WTC11 (cell line): Measurements from ENCODE around the gene EVPLL. TPM values are rescaled to one million over a fixed set of nuclear protein-coding genes. Genes with fewer than 3 reads are reported as not detected.
"Not testable (repeated sequence)": the region's sequence is repeated elsewhere in the genome, so short reads cannot be mapped to it uniquely, and the experiment has no call there.

ENCODE experiments used
- ATAC-seq: fragments of 200-7000 bp; cut with Tn5 transposase; 2 replicates; pipeline ENCODE4 v1.10.0; 2021; ENCODE audit warnings: mild to moderate bottlenecking, moderate library complexity
- CTCF ChIA-PET: fragments of 300-600 bp; sonication (Branson Sonifier 250); formaldehyde crosslinking; loops from one replicate; lab custom pipeline; 2021; ENCODE audit warnings: antibody characterized with exemption; lab: Charles Lee
- POLR2A ChIA-PET: fragments of 350-600 bp; sonication (Branson Sonifier 250); formaldehyde crosslinking; loops from one replicate; lab custom pipeline; 2021; ENCODE audit warnings: antibody characterized with exemption; lab: Charles Lee
- DNase-seq: peaks from one replicate; pipeline ENCODE4 v3.0.0; 2021; ENCODE audit warnings: low spot score
- H3K27ac Mint-ChIP-seq: 2 replicates; pipeline ENCODE4 v1.8.0; 2021; ENCODE audit warnings: mixed read lengths
- H3K27me3 Mint-ChIP-seq: 2 replicates; pipeline ENCODE4 v1.8.0; 2021; ENCODE audit warnings: low read depth, mild to moderate bottlenecking, moderate library complexity, mixed read lengths
- H3K36me3 Mint-ChIP-seq: 2 replicates; pipeline ENCODE4 v1.8.0; 2021; ENCODE audit warnings: mixed read lengths
- H3K4me1 Mint-ChIP-seq: 2 replicates; pipeline ENCODE4 v1.8.0; 2022; ENCODE audit warnings: mixed read lengths
- H3K4me3 Mint-ChIP-seq: 2 replicates; pipeline ENCODE4 v1.8.0; 2021; ENCODE audit warnings: mild to moderate bottlenecking, moderate library complexity, mixed read lengths
- H3K9me3 Mint-ChIP-seq: 2 replicates; pipeline ENCODE4 v1.8.0; 2021; ENCODE audit warnings: mixed read lengths
- CREB1 ChIP-seq: sonication (generic); formaldehyde crosslinking; IDR thresholded peaks from 2 replicates; pipeline ENCODE4 v1.8.0; 2023; ENCODE audit warnings: mild to moderate bottlenecking, missing genetic modification reagents
- IRF2 ChIP-seq: sonication (generic); formaldehyde crosslinking; IDR thresholded peaks from 2 replicates; pipeline ENCODE4 v1.8.0; 2022; ENCODE audit warnings: low read depth, missing genetic modification reagents, borderline replicate concordance
- NR1H2 ChIP-seq: sonication (generic); formaldehyde crosslinking; IDR thresholded peaks from 2 replicates; pipeline ENCODE4 v1.9.0; 2021; ENCODE audit warnings: mild to moderate bottlenecking, moderate library complexity, missing genetic modification reagents
- NR3C1 ChIP-seq: sonication (generic); formaldehyde crosslinking; conservative IDR thresholded peaks from 2 replicates; pipeline ENCODE4 v1.8.1; 2023; ENCODE audit warnings: low read depth, mild to moderate bottlenecking, missing genetic modification reagents
- RELA ChIP-seq: sonication (generic); formaldehyde crosslinking; IDR thresholded peaks from 2 replicates; pipeline ENCODE4 v1.8.1; 2022; ENCODE audit warnings: missing genetic modification reagents, mild to moderate bottlenecking, borderline replicate concordance
- SMAD3 ChIP-seq: sonication (generic); formaldehyde crosslinking; IDR thresholded peaks from 2 replicates; pipeline ENCODE4 v1.8.0; 2022; ENCODE audit warnings: missing genetic modification reagents, mild to moderate bottlenecking, borderline replicate concordance
- SMAD4 ChIP-seq: sonication (generic); formaldehyde crosslinking; IDR thresholded peaks from 2 replicates; pipeline ENCODE4 v1.8.0; 2022; ENCODE audit warnings: mild to moderate bottlenecking, missing genetic modification reagents
- TCF7 ChIP-seq: sonication (generic); formaldehyde crosslinking; IDR thresholded peaks from 2 replicates; pipeline ENCODE4 v1.8.0; 2022; ENCODE audit warnings: mild to moderate bottlenecking, low read depth, missing genetic modification reagents, moderate library complexity
- ZNF121 ChIP-seq: sonication (generic); formaldehyde crosslinking; IDR thresholded peaks from 2 replicates; pipeline ENCODE4 v1.8.0; 2023; ENCODE audit warnings: missing genetic modification reagents
- ZNF138 ChIP-seq: sonication (generic); formaldehyde crosslinking; conservative IDR thresholded peaks from 2 replicates; pipeline ENCODE4 v1.8.1; 2022; ENCODE audit warnings: mild to moderate bottlenecking, moderate library complexity, missing genetic modification reagents
- total RNA-seq: library from RNA; stranded (reverse); gene quantifications from 3 replicates; pipeline ENCODE4 v1.2.3, GENCODE V29; 2021
- TF ChIP-seq, protein P1 (sequence below): fragments of 250-450 bp; sonication (Bioruptor Pico); IDR thresholded peaks from 2 replicates; pipeline ENCODE4 v1.9.0; 2021; ENCODE audit warnings: moderate library complexity, mild to moderate bottlenecking, inconsistent platforms, borderline replicate concordance
- TF ChIP-seq, protein P2 (sequence below): sonication (generic); formaldehyde crosslinking; IDR thresholded peaks from 2 replicates; pipeline ENCODE4 v1.8.1; 2023; ENCODE audit warnings: mild to moderate bottlenecking, missing genetic modification reagents, moderate library complexity
- TF ChIP-seq, protein P3 (sequence below): sonication (generic); formaldehyde crosslinking; IDR thresholded peaks from 2 replicates; pipeline ENCODE4 v1.8.1; 2022; ENCODE audit warnings: mild to moderate bottlenecking, missing genetic modification reagents, moderate library complexity, borderline replicate concordance
- TF ChIP-seq, protein P4 (sequence below): sonication (generic); formaldehyde crosslinking; IDR thresholded peaks from 2 replicates; pipeline ENCODE4 v1.8.1; 2022; ENCODE audit warnings: missing genetic modification reagents, borderline replicate concordance
- TF ChIP-seq, protein P5 (sequence below): sonication (generic); formaldehyde crosslinking; IDR thresholded peaks from 2 replicates; pipeline ENCODE4 v1.8.0; 2022; ENCODE audit warnings: mild to moderate bottlenecking, missing genetic modification reagents

The EVPLL gene
- total RNA-seq, 1 experiment from 2014 or later = not detected

DNA sequence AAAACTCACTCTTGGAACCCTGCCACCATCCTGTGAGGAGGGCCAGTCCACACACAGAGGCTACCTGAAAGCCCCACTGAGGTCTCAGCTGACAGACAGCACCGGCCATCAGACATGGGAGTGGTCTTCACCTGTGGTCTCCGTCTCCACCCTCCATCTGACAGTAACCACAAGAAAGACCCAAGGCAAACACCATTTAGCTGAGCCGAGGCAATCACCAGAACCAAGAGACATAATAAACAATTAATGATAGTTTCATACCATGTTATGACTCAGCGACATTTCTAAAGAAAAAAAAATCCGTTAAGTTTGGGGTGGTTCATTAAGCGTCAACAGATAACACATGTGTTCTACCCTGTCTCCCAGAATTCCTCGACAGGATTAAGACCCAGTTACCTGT lies 6.1 kb upstream of the EVPLL start:
- CTCF ChIA-PET = no interaction called here
- Mint-ChIP-seq H3K4me3 (no peak overlapping the region), H3K4me1 (no peaks in the 10 kb centered on the region), H3K36me3 (peaks cover 7% of the 10 kb centered on the region), H3K27me3 (peaks cover 2% of the 10 kb centered on the region; the same call in 1 of the 2 replicates), H3K27ac (no peak overlapping the region), H3K9me3 (peaks cover 13% of the 10 kb centered on the region)
- POLR2A ChIA-PET = no interaction called here
- ATAC-seq (no peak), DNase-seq (no peak)
- TF ChIP-seq, protein P1, sequence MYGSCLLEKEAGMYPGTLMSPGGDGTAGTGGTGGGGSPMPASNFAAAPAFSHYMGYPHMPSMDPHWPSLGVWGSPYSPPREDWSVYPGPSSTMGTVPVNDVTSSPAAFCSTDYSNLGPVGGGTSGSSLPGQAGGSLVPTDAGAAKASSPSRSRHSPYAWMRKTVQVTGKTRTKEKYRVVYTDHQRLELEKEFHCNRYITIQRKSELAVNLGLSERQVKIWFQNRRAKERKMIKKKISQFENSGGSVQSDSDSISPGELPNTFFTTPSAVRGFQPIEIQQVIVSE (CRISPR knock-in tag) = no peak
- no peak for TF ChIP-seq SMAD3 (CRISPR knock-in tag)

DNA sequence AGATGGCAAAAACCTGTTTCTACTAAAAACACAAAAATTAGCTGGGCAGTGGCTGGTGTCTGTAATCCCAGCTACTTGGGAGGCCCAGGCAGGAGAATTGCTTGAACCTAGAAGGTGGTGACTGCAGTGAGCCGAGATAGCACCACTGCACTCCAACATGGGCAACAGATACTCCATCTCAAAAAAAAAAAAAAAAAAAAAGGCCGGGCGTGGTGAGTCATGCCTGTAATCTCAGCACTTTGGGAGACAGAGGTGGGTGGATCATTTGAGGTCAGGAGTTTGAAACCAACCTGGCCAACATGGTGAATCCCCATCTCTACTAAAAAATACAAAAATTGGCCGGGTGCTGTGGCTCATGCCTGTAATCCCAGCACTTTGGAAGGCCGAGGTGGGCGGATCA lies 4.4 kb upstream of the EVPLL start:
- CTCF ChIA-PET, H3K36me3 Mint-ChIP-seq, H3K27me3 Mint-ChIP-seq, H3K27ac Mint-ChIP-seq, DNase-seq, POLR2A ChIA-PET, H3K4me1 Mint-ChIP-seq, H3K4me3 Mint-ChIP-seq, ATAC-seq: not testable (repeated sequence)
- peaks cover 13% of the 10 kb centered on the region for H3K9me3 Mint-ChIP-seq

DNA sequence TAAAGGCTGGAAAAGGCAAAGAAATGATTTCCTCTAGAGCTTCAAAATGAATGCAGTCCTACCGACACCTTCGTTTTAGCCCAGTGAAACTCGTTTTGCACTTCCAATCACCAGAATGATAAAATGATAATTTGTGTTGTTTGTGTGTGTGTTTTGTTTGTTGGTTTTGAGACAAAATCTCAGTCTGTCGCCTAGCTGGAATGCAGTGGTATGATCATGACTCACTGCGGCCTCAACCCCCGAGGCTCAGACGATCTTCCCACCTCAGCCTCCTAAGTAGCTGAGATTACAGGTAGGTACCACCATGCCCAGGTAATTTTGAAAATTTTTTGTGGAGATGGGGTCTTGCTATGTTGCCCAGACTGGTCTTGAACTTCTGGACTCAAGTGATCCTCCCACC lies 3.4 kb upstream of the EVPLL start:
- no peak overlapping the region for H3K27ac Mint-ChIP-seq
- CTCF ChIA-PET = no interaction called here
- no peak overlapping the region for H3K4me3 Mint-ChIP-seq
- DNase-seq = no peak
- TF ChIP-seq ZNF121 (CRISPR knock-in tag) (0 out of 2 replicates have a peak, but pooled peaks have one; percentile 24), SMAD4 (CRISPR knock-in tag) (no peak)
- peaks cover 13% of the 10 kb centered on the region for H3K9me3 Mint-ChIP-seq
- POLR2A ChIA-PET = no interaction called here
- no peaks in the 10 kb centered on the region for H3K4me1 Mint-ChIP-seq
- no peaks in the 10 kb centered on the region; the same call in 1 of the 2 replicates for H3K27me3 Mint-ChIP-seq
- peaks cover 7% of the 10 kb centered on the region for H3K36me3 Mint-ChIP-seq
- ATAC-seq = no peak

DNA sequence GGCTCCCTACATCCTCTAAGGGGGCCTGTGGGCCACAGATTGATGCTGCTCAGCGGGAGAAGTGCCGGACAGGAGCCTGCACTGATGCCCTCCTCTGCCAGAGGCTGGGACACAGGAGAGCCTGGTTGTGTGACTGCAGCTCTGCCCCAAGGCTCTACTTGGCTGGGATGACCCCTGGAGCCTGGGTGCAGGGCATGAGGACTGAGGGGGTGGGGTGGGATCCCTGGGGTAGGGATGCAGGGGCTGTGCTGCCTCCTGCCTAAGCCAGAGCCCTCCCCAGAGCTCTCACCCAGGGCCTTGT lies 577 bp downstream of the EVPLL start:
- Mint-ChIP-seq H3K9me3 (peaks cover 13% of the 10 kb centered on the region), H3K4me1 (peaks cover 7% of the 10 kb centered on the region), H3K27ac (no peak overlapping the region), H3K27me3 (peaks cover 2% of the 10 kb centered on the region; the same call in 1 of the 2 replicates), H3K4me3 (no peak overlapping the region), H3K36me3 (peaks cover 7% of the 10 kb centered on the region)
- DNase-seq = no peak
- ChIA-PET POLR2A (no interaction called here), CTCF (no interaction called here)
- TF ChIP-seq TCF7 (CRISPR knock-in tag) (no peak), CREB1 (CRISPR knock-in tag) (no peak), IRF2 (no peak), NR1H2 (CRISPR knock-in tag) (no peak), NR3C1 (no peak), ZNF138 (CRISPR knock-in tag) (no peak), SMAD4 (CRISPR knock-in tag) (no peak), RELA (CRISPR knock-in tag) (no peak)
- TF ChIP-seq, protein P2, sequence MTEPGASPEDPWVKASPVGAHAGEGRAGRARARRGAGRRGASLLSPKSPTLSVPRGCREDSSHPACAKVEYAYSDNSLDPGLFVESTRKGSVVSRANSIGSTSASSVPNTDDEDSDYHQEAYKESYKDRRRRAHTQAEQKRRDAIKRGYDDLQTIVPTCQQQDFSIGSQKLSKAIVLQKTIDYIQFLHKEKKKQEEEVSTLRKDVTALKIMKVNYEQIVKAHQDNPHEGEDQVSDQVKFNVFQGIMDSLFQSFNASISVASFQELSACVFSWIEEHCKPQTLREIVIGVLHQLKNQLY (CRISPR knock-in tag) = no peak
- TF ChIP-seq, protein P3, sequence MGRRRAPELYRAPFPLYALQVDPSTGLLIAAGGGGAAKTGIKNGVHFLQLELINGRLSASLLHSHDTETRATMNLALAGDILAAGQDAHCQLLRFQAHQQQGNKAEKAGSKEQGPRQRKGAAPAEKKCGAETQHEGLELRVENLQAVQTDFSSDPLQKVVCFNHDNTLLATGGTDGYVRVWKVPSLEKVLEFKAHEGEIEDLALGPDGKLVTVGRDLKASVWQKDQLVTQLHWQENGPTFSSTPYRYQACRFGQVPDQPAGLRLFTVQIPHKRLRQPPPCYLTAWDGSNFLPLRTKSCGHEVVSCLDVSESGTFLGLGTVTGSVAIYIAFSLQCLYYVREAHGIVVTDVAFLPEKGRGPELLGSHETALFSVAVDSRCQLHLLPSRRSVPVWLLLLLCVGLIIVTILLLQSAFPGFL (CRISPR knock-in tag) = no peak
- TF ChIP-seq, protein P4, sequence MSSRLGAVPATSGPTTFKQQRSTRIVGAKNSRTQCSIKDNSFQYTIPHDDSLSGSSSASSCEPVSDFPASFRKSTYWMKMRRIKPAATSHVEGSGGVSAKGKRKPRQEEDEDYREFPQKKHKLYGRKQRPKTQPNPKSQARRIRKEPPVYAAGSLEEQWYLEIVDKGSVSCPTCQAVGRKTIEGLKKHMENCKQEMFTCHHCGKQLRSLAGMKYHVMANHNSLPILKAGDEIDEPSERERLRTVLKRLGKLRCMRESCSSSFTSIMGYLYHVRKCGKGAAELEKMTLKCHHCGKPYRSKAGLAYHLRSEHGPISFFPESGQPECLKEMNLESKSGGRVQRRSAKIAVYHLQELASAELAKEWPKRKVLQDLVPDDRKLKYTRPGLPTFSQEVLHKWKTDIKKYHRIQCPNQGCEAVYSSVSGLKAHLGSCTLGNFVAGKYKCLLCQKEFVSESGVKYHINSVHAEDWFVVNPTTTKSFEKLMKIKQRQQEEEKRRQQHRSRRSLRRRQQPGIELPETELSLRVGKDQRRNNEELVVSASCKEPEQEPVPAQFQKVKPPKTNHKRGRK (CRISPR knock-in tag) = no peak
- TF ChIP-seq, protein P5, sequence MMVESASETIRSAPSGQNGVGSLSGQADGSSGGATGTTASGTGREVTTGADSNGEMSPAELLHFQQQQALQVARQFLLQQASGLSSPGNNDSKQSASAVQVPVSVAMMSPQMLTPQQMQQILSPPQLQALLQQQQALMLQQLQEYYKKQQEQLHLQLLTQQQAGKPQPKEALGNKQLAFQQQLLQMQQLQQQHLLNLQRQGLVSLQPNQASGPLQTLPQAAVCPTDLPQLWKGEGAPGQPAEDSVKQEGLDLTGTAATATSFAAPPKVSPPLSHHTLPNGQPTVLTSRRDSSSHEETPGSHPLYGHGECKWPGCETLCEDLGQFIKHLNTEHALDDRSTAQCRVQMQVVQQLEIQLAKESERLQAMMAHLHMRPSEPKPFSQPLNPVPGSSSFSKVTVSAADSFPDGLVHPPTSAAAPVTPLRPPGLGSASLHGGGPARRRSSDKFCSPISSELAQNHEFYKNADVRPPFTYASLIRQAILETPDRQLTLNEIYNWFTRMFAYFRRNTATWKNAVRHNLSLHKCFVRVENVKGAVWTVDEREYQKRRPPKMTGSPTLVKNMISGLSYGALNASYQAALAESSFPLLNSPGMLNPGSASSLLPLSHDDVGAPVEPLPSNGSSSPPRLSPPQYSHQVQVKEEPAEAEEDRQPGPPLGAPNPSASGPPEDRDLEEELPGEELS (CRISPR knock-in tag) = no peak
- TF ChIP-seq, all 79 proteins: peak for 0
- ATAC-seq = no peak

DNA sequence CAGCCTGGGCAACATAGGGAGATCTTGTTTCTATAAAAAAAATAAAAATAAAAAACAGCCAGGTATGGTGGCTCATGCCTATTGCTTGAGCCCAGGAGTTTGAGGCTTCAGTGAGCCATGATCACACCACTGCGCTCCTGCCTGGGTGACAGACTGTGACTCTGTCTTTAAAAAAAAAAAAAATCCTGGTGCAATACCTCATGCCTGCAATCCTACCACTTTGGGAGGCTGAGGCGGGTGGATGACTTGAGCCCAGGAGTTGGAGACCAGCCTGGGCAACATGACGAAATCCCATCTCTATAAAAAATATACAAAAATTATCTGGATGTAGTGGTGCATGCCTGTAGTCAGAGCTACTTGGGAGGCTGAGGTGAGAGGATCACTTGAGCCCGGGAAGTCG lies 1.0 kb downstream of the EVPLL start:
- H3K4me1 Mint-ChIP-seq, H3K36me3 Mint-ChIP-seq, H3K27ac Mint-ChIP-seq, H3K4me3 Mint-ChIP-seq, DNase-seq, ATAC-seq, H3K27me3 Mint-ChIP-seq, POLR2A ChIA-PET: not testable (repeated sequence)
- H3K9me3 Mint-ChIP-seq = peaks cover 13% of the 10 kb centered on the region
- CTCF ChIA-PET = interaction anchor here (0.7 kb wide), 1 partner anchor 16 kb away, joined by 3 read pairs; no protein-coding TSS in a partner anchor
